DND-41 (cell line): ENCODE measurements around the gene RBM20.

Source experiments
- ATAC-seq: fragments of 200-7000 bp; cut with Tn5 transposase; 3 replicates; pipeline ENCODE4 v1.9.1; 2021; ENCODE audit warnings: low read depth; ENCODE audit not compliant: insufficient read depth
- DNase-seq: peaks from one replicate; pipeline ENCODE4 v3.0.0-alpha.2; 2020
- H2AFZ ChIP-seq: 2 replicates; pipeline ENCODE4 v1.6.0; 2012; ENCODE audit warnings: low read depth, low read length
- H3K27ac ChIP-seq: 2 replicates; pipeline ENCODE4 v1.5.1; 2012; ENCODE audit warnings: low read length, inconsistent platforms
- H3K27me3 ChIP-seq: fragments of 200-600 bp; sonication (generic); 2 replicates; pipeline ENCODE4 v1.6.0; 2012; ENCODE audit warnings: low read length, mild to moderate bottlenecking, inconsistent platforms; ENCODE audit not compliant: insufficient read depth, poor library complexity
- H3K36me3 ChIP-seq: 2 replicates; pipeline ENCODE4 v1.5.1; 2012; ENCODE audit warnings: low read length, inconsistent platforms; ENCODE audit not compliant: insufficient read depth
- H3K4me1 ChIP-seq: 2 replicates; pipeline ENCODE4 v1.5.1; 2012; ENCODE audit warnings: mild to moderate bottlenecking, low read length; ENCODE audit not compliant: insufficient read depth
- H3K4me2 ChIP-seq: 2 replicates; pipeline ENCODE4 v1.6.0; 2012; ENCODE audit warnings: mild to moderate bottlenecking, moderate library complexity, low read length, inconsistent platforms; ENCODE audit not compliant: insufficient read depth
- H3K4me3 ChIP-seq, 2 experiments: fragments of 200-600 bp in 1 of 2; shearing (Covaris generic) in 1 of 2; 2 replicates each; pipeline ENCODE4 v1.5.1; 2012 to 2016; ENCODE audit warnings: inconsistent platforms in 2 of 2, low read length in 2 of 2, mild to moderate bottlenecking in 2 of 2, low read depth in 1 of 2, moderate library complexity in 1 of 2
- H3K79me2 ChIP-seq: 2 replicates; pipeline ENCODE4 v1.6.0; 2012; ENCODE audit warnings: low read length, inconsistent platforms; ENCODE audit not compliant: insufficient read depth
- H3K9ac ChIP-seq: 2 replicates; pipeline ENCODE4 v1.6.0; 2012; ENCODE audit warnings: low read depth, mild to moderate bottlenecking, inconsistent platforms, low read length, moderate library complexity
- H3K9me3 ChIP-seq: 2 replicates; pipeline ENCODE4 v1.5.1; 2012; ENCODE audit warnings: low read length, moderate library complexity, mild to moderate bottlenecking, inconsistent platforms; ENCODE audit not compliant: insufficient read depth, severe bottlenecking
- H4K20me1 ChIP-seq: 2 replicates; pipeline ENCODE4 v1.6.0; 2012; ENCODE audit warnings: low read length; ENCODE audit not compliant: insufficient read depth
- EZH2 ChIP-seq: IDR thresholded peaks from 3 replicates; pipeline ENCODE4 v1.6.1; 2012; ENCODE audit warnings: borderline replicate concordance, low read depth, mild to moderate bottlenecking, moderate library complexity, low read length, inconsistent platforms; ENCODE audit not compliant: severe bottlenecking
- TF ChIP-seq, protein P1 (sequence below): IDR thresholded peaks from 2 replicates; pipeline ENCODE4 v1.5.1; 2012; ENCODE audit warnings: borderline replicate concordance, low read length, moderate library complexity, mild to moderate bottlenecking; ENCODE audit not compliant: poor library complexity, severe bottlenecking; ENCODE audit errors: extremely low read depth

Gene RBM20

DNA sequence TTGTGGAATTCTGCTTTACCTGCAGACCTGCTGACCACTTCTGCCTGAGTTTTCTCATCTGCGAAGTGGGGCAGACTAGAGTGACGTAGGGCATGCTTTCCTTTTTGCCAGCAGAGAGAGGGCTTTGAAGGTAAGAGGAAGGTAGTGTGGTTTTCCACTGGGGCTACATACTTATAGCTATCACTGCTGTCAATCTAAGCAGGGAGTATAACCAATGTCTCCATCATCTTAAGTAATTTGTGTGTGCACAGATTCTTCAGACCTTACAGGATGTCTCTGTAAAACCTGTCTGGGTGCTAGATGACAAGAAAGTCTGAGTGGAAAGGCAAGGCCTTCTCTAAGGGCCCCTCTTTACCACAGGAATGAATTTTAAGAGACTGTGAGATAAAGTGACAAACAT, 106.8 kb downstream of the RBM20 start:
- H3K9me3 ChIP-seq, result no peaks in the 10 kb centered on the region
- no peak overlapping the region for H3K9ac ChIP-seq
- no peak overlapping the region for H2AFZ ChIP-seq
- no peak overlapping the region for H3K4me3 ChIP-seq
- no peaks in the 10 kb centered on the region for H3K27me3 ChIP-seq
- H3K36me3 ChIP-seq, result no peaks in the 10 kb centered on the region
- no peak overlapping the region for H3K27ac ChIP-seq
- TF ChIP-seq, protein P1, sequence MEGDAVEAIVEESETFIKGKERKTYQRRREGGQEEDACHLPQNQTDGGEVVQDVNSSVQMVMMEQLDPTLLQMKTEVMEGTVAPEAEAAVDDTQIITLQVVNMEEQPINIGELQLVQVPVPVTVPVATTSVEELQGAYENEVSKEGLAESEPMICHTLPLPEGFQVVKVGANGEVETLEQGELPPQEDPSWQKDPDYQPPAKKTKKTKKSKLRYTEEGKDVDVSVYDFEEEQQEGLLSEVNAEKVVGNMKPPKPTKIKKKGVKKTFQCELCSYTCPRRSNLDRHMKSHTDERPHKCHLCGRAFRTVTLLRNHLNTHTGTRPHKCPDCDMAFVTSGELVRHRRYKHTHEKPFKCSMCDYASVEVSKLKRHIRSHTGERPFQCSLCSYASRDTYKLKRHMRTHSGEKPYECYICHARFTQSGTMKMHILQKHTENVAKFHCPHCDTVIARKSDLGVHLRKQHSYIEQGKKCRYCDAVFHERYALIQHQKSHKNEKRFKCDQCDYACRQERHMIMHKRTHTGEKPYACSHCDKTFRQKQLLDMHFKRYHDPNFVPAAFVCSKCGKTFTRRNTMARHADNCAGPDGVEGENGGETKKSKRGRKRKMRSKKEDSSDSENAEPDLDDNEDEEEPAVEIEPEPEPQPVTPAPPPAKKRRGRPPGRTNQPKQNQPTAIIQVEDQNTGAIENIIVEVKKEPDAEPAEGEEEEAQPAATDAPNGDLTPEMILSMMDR, result no peak
- no peak for TF ChIP-seq EZH2
- H3K79me2 ChIP-seq, result no peaks in the 10 kb centered on the region
- H3K4me2 ChIP-seq, result no peak overlapping the region
- DNase-seq (no peak), ATAC-seq (no peak)
- no peaks in the 10 kb centered on the region for H3K4me1 ChIP-seq
- no peaks in the 10 kb centered on the region for H4K20me1 ChIP-seq

DNA sequence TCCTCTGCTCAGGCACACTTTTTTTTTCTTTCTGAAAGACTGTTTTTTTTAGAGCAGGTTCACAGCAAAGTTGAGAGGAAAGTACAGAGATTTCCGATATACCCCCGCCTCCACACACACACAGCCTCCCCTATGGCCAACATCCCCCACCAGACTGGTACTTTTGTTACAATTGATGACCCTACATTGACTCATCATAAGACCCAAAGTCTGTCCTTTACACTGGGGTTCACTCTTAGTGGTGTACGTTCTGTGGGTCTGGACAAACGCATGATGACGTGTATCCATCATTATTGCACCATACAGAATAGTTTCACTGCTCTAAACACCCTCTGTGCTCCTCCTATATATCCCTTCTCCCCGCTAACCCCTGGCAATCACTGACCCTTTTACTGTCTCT, 107.7 kb downstream of the RBM20 start:
- H3K4me3 ChIP-seq, result no peak overlapping the region
- H3K79me2 ChIP-seq, result no peaks in the 10 kb centered on the region
- ATAC-seq (no peak), DNase-seq (no peak)
- H3K36me3 ChIP-seq, result no peaks in the 10 kb centered on the region
- no peak overlapping the region for H3K9ac ChIP-seq
- H3K27ac ChIP-seq, result no peak overlapping the region
- H3K4me1 ChIP-seq, result no peaks in the 10 kb centered on the region
- H3K9me3 ChIP-seq, result no peaks in the 10 kb centered on the region
- peaks cover 4% of the 10 kb centered on the region for H3K27me3 ChIP-seq
- no peak overlapping the region for H2AFZ ChIP-seq
- H4K20me1 ChIP-seq, result no peaks in the 10 kb centered on the region
- TF ChIP-seq EZH2, result no peak
- TF ChIP-seq, protein P1, result no peak
- H3K4me2 ChIP-seq, result no peak overlapping the region

DNA sequence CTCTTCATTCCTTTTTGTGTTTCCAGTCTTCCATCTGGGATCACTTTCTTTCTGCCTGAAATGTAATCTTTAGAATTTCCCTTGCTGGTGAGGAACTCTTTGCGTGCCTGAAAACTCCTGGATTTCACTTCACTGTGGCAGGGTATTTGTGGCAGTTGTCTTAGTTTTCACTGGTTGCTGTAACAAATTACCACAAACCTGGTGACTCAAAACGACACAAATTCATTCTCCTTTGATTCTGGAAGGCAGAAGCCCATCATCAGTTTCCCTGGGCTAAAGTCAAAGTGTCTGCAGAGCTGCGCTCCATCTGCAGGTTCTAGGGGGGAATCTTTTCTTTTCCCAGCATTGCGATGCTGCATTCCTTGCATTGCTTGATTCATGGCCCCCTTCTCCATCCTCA, 109.3 kb downstream of the RBM20 start:
- Histone ChIP-seq H3K27me3 (peaks cover 4% of the 10 kb centered on the region), H3K27ac (no peak overlapping the region), H4K20me1 (no peaks in the 10 kb centered on the region), H3K79me2 (no peaks in the 10 kb centered on the region), H3K9ac (no peak overlapping the region), H3K4me3 (no peak overlapping the region), H3K4me2 (no peak overlapping the region), H2AFZ (no peak overlapping the region), H3K4me1 (no peaks in the 10 kb centered on the region), H3K36me3 (no peaks in the 10 kb centered on the region), H3K9me3 (no peaks in the 10 kb centered on the region)
- TF ChIP-seq, protein P1, result no peak
- no peak for TF ChIP-seq EZH2
- DNase-seq (no peak), ATAC-seq (no peak)
